Islet precursor cell (in vitro differentiated cells): ENCODE measurements around the gene PUM2.

Experiments
- DNase-seq: peaks from one replicate; pipeline ENCODE4 v3.0.0-alpha.2; 2018

Gene PUM2

GRCh38 chr2:20215183-20216040 lies 135.2 kb downstream of the PUM2 start:
- DNase-seq = no peak

GRCh38 chr2:20214566-20215182 lies 136.0 kb downstream of the PUM2 start:
- no peak for DNase-seq

- DNase-seq = no peak
These were observed 136.7 kb downstream of the PUM2 start for GRCh38 chr2:20213651-20214565.

GRCh38 chr2:20212871-20213503 lies 137.7 kb downstream of the PUM2 start:
- DNase-seq = peak; percentile 71

- DNase-seq = peak; percentile 74
These were observed 138.2 kb downstream of the PUM2 start for GRCh38 chr2:20212459-20212870.

- no peak for DNase-seq
These were observed 138.7 kb downstream of the PUM2 start for GRCh38 chr2:20211860-20212458.

- DNase-seq = no peak
These were observed 139.2 kb downstream of the PUM2 start for GRCh38 chr2:20211420-20211819.

GRCh38 chr2:20210462-20210861 lies 140.2 kb downstream of the PUM2 start:
- no peak for DNase-seq

GRCh38 chr2:20209373-20210109 lies 141.1 kb downstream of the PUM2 start:
- no peak for DNase-seq

- DNase-seq = no peak
These were observed 142.2 kb downstream of the PUM2 start for GRCh38 chr2:20208476-20208859.

GRCh38 chr2:20207051-20207450 lies 143.6 kb downstream of the PUM2 start:
- no peak for DNase-seq

- no peak for DNase-seq
These were observed 144.6 kb downstream of the PUM2 start for GRCh38 chr2:20205915-20206524.

- no peak for DNase-seq
These were observed 145.6 kb downstream of the PUM2 start for GRCh38 chr2:20205069-20205468.

- no peak for DNase-seq
These were observed 147.0 kb downstream of the PUM2 start for GRCh38 chr2:20203521-20204225.

GRCh38 chr2:20203072-20203471 lies 147.6 kb downstream of the PUM2 start:
- no peak for DNase-seq

GRCh38 chr2:20201671-20202070 lies 149.0 kb downstream of the PUM2 start:
- no peak for DNase-seq

- DNase-seq = no peak
These were observed 149.7 kb downstream of the PUM2 start for GRCh38 chr2:20200697-20201555.

GRCh38 chr2:20199633-20200270 lies 150.9 kb downstream of the PUM2 start:
- DNase-seq = no peak
